Medulla oblongata (tissue), 1 donor: ENCODE results near the gene DENND1C.
"Not testable (repeated sequence)": the region's sequence is repeated elsewhere in the genome, so short reads cannot be mapped to it uniquely, and the experiment has no call there.

ENCODE experiments used
- DNase-seq: peaks from one replicate; pipeline ENCODE4 v3.0.0-alpha.2; 2015; ENCODE audit errors: extremely low spot score

Gene DENND1C

GRCh38 chr19:6453951-6454565, 27.5 kb downstream of the DENND1C start:
- DNase-seq = no peak

DNA sequence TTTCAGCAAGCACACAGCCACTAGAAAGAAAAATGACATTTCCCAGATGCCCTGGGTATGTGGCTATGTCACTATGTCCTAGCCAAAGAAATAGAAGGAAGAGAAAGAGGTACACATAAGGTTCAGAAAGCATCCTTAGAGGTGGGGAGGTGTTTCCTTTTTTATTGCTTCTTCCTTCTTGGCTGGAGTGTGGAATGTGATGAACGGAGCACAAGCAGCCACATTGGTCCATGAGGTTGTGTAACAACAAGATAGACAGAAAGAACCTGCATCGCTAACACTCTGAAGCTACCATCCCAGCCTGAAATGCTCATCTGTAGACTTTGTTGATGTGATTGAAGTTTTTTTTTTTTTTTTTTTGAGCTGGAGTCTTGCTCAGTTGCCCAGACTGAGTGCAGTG, 28.7 kb downstream of the DENND1C start:
- no peak for DNase-seq

DNA sequence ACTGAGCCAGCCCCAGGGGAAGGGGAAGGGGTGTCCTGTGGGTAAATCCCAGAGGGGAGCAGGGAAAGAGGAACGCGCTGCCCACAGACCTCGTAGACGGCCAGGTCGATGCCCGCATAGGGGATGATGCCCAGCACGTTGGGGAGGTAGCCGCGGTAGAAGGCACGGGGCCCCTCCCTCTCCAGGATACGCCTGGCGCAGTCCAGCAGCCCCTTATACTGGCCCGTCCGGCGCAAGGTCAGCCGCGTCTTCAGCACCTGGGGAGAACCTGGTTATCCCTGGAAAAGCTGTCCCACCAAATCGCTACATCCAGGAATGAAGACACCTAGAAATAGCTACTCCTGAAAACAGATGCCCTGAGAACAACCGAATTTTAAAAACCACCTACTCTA, 29.4 kb downstream of the DENND1C start:
- no peak for DNase-seq

DNA sequence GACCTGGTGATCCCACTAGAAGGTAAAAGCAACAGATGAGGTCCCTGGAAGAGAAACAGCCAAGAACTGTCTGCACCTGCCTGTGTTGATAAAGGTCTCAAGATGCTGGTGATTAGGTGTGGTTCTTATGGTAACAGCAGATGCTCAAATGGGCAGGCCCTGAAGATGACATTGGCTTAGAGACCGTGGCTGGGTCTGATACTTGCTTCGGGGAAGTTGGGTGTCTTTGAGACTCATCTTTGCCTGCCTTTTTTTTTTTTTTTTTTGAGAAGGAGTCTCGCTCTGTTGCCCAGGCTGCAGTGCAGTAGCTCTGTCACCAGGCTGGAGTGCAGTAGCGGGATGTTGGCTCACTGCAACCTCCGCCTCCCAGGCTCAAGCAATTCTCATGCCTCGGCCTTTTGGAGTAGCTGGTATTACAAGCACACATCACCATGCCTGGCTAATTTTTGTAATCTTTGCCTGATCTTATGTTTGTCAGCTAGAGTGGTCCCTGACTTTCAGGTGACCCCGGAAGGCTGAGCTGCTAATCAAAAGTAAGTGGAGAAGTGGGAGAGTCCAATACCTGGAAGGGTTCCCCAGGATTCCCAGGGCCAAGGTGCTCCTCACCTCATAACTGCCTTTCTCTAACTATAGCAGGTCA, 29.9 kb downstream of the DENND1C start:
- no peak for DNase-seq

DNA sequence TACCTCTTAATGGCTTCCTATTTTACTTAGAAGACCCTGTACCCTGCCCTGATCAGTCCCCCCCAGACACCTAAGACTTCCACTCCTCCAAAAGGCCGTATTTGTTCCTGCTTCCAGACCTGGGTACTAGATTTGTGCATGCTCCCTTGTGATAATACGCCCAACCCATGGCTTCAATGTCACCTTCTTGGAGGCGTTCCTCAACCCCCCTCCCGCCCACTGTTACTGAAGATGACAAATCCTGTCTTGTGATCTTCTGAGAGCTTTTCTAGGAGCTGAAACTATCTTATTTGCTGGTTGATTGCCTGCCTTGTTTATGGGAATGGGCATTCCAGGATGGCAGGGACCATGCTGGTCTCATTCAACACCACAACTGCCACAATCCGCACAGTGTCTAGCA, 31.4 kb downstream of the DENND1C start:
- DNase-seq = no peak

GRCh38 chr19:6448045-6448444, 33.5 kb downstream of the DENND1C start:
- no peak for DNase-seq

- no peak for DNase-seq
Observed at GRCh38 chr19:6446452-6446851, 35.1 kb downstream of the DENND1C start.

DNA sequence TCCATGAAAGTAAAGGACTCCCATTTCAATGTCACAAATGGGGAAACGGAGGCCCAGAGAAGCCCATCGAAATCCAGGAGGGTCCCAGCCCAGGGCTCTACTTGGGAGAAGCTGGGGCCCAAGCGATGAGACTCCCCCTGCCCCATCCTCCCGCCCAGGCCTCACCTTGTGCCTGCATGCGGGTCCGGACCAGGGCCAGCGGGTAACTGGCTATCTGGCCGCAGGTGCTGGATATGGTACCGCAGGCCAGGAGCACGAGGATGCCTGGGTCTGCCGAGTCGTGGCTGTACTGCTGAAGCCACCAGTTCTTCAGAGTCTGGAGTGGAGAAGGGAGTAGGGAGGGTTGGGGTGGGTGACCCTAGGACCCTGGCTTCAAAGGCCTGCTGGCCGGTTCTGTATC, 37.6 kb downstream of the DENND1C start:
- DNase-seq = no peak

DNA sequence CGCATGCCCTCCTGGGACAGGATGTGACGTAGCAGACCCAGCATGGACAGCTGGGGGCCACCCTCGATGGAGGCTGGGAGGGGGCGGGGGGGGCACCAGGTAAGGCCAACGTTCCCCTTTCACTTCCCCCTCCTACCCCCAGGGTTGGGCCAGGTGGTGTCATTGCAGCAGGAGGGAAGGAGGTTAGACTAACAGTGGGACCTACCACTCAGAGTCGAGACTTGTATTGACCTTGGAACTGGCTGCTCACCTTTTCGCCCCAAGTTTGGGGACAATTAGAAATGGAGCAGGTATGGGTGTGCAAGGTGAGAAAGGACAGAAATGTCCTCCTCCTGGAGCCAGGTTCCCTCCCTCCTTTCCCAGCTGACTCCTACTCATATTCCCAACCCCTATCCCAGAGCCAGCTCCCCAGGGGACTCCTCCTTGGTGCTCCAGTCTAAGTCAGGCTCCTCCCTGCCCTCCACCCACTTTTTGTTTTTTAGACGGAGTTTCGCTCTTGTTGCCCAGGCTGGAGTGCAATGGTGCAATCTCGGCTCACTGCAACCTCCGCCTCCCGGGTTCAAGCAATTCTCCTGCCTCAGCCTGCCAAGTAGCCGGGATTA, 39.4 kb downstream of the DENND1C start:
- DNase-seq = no peak

DNA sequence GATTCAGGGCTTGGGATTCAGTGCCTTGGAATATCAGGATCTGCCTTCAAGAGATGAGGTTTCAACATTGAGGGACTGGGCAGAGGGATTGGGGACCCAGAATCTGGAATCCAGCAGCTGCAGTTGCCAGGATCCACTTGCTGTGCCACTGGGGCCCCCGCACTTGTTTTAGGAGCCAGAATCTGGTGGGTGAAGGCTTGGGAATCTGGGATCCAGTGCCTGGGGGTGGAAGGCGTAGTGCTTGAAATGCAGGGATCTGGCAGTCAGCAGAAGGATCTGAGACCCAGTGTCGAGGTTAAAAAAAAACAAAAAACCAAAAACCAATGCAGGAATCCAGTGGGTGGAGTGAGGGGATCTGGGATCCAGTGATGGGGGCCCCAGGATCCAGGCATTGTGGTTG, 40.7 kb downstream of the DENND1C start:
- no peak for DNase-seq

DNA sequence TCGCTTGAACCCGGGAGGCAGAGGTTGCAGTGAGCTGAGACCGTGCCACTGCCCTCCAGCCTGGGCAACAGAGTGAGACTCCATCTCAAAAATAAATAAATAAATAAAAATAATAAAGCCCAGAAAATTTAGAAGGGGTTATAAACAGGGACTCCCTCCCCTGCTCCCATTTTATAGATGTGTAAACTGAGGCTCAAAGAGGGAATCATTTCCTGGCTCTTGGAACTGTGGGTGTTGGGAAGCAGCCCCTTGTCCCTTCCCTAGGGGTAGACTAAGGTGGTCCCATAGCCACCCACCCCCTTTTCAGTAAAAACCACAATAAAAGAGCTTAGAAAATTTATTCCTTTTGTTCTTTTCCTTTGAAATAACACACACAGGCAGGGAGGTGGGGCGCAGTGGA, 41.8 kb downstream of the DENND1C start:
- no peak for DNase-seq

GRCh38 chr19:6433663-6434062, 47.9 kb downstream of the DENND1C start, which contains the start of gene SLC25A41:
TSS of gene SLC25A41 (minus strand) at chr19:6433763. CDS start at chr19:6433693, 70 bp downstream.
- no peak for DNase-seq

DNA sequence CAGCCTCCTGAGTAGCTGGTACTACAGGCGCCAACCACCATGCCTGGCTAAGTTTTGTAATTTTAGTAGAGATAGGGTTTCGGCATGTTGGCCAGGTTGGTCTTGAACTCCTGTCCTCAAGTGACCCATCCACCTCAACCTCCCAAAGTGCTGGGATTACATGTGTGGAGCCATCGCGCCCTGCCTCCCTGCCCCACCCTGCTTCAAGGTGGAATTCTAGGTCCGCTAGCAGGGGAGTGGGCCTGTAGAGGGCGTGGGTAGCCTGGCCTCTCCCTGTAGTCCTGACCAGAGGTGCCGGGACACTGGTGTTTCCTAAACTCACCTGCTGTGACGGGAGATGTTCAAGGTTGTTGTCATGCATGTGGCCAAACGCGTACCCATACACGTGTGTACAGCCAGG, 48.4 kb downstream of the DENND1C start:
- DNase-seq = no peak

DNA sequence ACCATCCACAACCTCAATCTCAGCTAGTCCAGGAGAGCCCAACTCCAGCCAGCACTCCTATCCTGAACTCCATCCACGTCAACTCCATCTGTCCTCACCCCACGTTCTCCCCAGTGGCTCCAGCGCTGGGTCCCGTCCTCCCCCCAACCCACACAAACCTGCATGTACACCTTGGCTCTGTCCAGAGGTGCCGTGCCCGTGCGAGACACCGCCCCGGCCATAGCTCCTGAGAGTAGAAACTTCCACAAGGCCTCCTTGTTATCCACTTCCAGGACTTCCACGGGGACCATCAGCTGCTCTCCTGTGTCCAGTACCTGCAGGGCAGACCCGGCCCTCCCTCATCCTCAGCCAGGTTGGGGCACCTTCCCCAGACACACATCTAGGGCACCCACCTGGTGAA, 49.7 kb downstream of the DENND1C start:
- DNase-seq = no peak

GRCh38 chr19:6429419-6430221, 52.0 kb downstream of the DENND1C start:
- DNase-seq = no peak

DNA sequence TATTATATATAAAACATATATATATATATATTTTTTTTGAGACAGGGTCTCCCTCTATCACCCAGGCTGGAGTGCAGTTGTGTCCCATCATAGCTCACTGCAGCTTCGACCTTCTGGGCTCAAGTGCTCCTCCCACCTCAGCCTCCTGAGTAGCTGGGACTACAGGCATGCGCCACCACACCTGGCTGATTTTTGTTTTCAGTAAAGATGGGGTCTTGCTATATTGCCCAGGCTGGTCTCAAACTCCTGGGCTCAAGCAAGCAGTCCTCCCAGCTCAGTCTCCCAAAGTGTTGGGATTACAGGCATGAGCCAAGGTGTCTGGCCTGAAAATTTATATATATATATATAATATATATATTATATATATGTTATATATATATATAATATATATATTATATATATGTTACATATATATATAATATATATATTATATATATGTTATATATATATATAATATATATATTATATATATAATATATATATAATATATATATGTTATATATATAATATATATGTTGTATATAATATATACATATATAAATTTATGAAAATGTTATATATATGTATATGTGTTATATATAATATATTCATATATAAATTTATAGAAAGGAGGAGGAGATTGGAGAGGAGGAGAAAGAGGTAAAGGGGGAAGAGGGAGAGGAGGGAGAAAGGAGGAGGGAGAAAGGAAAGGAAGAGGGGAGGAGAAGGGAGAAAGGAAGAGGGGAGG, 52.7 kb downstream of the DENND1C start:
- not testable (repeated sequence) for DNase-seq

DNA sequence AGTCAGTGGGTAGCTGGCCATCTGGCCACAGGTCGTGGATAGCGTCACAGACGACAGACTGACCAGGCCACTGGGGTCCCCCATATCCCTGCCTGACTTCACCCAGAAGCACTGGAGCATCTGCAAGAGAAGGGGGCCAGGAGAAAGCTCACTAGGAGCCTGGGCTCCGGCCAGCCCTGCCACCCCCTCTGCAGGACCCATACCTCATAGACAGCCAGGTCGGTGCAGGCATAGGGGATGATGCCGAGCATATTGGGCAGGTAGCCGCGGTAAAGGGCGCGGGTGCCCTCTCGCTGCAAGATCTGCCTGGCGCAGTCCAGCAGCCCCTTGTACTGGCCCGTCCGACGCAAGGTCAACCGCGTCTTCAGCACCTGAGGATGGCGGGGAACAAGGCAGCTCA, 54.5 kb downstream of the DENND1C start:
- no peak for DNase-seq

GRCh38 chr19:6425732-6426620, 55.6 kb downstream of the DENND1C start:
- DNase-seq = no peak

GRCh38 chr19:6424939-6425731, 56.5 kb downstream of the DENND1C start:
- DNase-seq = peak; percentile 100
